Measurements from ENCODE around the gene CYLD. TPM values are rescaled to one million over a fixed set of nuclear protein-coding genes. Genes with fewer than 3 reads are reported as not detected.

The CYLD gene
- total RNA-seq, 1 experiment from 2014 or later: 11.9 TPM

DNA sequence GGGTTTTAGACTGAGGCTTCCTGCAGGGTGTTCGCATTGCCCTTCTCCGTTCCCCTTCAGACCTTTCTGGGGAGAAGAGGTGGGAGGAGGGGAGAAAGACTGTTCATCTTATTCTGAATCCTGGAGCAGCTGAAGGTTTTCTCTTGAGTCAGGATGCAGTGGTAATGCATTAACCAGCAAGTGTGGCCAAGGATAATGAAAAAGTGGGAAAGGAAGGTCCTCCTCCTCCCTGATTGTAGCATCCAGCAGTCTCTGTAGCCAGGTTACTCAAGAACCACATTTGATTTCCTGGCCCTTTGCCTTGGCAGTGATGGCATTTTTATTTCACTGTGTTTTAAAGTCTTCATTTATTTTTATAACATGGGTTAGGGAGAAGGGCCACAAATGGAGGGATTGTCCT is 59.1 kb downstream of the CYLD start:
- TF ChIP-seq CBX3 (IDR thresholded peaks at IDR 0.05; ENCODE audit: low read depth) (no peak), EGR1 (IDR thresholded peaks at IDR 0.05; ENCODE audit: low read depth) (no peak), JUND (IDR thresholded peaks at IDR 0.05) (no peak), ELF1 (IDR thresholded peaks at IDR 0.05; ENCODE audit: borderline replicate concordance, low read depth) (no peak), ZFX (IDR thresholded peaks at IDR 0.05) (no peak), RAD21 (IDR thresholded peaks at IDR 0.05; ENCODE audit: low read depth) (no peak), POLR2A (IDR thresholded peaks at IDR 0.05; ENCODE audit: borderline replicate concordance, extremely low read depth, insufficient read depth, insufficient read length) (no peak), TCF7L2 (IDR thresholded peaks at IDR 0.05; ENCODE audit: borderline replicate concordance, extremely low read depth, insufficient read depth, insufficient read length) (no peak), CEBPB (IDR thresholded peaks at IDR 0.05; ENCODE audit: low read depth) (no peak), EZH2 (IDR thresholded peaks at IDR 0.05) (no peak), YY1 (IDR thresholded peaks at IDR 0.05; ENCODE audit: extremely low read depth, insufficient replicate concordance, low read depth, low read length) (no peak)
- TF ChIP-seq, protein P1, sequence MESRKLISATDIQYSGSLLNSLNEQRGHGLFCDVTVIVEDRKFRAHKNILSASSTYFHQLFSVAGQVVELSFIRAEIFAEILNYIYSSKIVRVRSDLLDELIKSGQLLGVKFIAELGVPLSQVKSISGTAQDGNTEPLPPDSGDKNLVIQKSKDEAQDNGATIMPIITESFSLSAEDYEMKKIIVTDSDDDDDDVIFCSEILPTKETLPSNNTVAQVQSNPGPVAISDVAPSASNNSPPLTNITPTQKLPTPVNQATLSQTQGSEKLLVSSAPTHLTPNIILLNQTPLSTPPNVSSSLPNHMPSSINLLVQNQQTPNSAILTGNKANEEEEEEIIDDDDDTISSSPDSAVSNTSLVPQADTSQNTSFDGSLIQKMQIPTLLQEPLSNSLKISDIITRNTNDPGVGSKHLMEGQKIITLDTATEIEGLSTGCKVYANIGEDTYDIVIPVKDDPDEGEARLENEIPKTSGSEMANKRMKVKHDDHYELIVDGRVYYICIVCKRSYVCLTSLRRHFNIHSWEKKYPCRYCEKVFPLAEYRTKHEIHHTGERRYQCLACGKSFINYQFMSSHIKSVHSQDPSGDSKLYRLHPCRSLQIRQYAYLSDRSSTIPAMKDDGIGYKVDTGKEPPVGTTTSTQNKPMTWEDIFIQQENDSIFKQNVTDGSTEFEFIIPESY (IDR thresholded peaks at IDR 0.05; ENCODE audit: extremely low read depth, insufficient replicate concordance, low read length): no peak
- TF ChIP-seq, protein P2, sequence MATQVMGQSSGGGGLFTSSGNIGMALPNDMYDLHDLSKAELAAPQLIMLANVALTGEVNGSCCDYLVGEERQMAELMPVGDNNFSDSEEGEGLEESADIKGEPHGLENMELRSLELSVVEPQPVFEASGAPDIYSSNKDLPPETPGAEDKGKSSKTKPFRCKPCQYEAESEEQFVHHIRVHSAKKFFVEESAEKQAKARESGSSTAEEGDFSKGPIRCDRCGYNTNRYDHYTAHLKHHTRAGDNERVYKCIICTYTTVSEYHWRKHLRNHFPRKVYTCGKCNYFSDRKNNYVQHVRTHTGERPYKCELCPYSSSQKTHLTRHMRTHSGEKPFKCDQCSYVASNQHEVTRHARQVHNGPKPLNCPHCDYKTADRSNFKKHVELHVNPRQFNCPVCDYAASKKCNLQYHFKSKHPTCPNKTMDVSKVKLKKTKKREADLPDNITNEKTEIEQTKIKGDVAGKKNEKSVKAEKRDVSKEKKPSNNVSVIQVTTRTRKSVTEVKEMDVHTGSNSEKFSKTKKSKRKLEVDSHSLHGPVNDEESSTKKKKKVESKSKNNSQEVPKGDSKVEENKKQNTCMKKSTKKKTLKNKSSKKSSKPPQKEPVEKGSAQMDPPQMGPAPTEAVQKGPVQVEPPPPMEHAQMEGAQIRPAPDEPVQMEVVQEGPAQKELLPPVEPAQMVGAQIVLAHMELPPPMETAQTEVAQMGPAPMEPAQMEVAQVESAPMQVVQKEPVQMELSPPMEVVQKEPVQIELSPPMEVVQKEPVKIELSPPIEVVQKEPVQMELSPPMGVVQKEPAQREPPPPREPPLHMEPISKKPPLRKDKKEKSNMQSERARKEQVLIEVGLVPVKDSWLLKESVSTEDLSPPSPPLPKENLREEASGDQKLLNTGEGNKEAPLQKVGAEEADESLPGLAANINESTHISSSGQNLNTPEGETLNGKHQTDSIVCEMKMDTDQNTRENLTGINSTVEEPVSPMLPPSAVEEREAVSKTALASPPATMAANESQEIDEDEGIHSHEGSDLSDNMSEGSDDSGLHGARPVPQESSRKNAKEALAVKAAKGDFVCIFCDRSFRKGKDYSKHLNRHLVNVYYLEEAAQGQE (IDR thresholded peaks at IDR 0.05; ENCODE audit: low read depth): no peak
- intact Hi-C loops (cut with micrococcal nuclease): no loop called here
- BruUV-seq (replicated peaks): no TSS peak
- RAD21 ChIA-PET (ENCODE audit: low non-redundant PET in 1 of 2, low total read pairs in 2 of 2, uncharacterized antibody in 2 of 2, unreplicated experiment in 2 of 2): no interaction called here
- Histone ChIP-seq H3K9me3 (ENCODE audit: control insufficient read depth in 1 of 2, insufficient read depth in 1 of 2, low read depth in 1 of 2, low read length in 2 of 2) (no peaks in the 10 kb centered on the region), H2AFZ (ENCODE audit: low read depth, low read length, poor library complexity, severe bottlenecking) (no peak overlapping the region), H3K36me3 (ENCODE audit: control insufficient read depth in 1 of 2, insufficient read depth in 2 of 2, low read length in 2 of 2) (no peaks in the 10 kb centered on the region), H3K4me1 (ENCODE audit: control insufficient read depth in 1 of 2, insufficient read depth in 2 of 2, low read length in 2 of 2) (no peaks in the 10 kb centered on the region), H3K79me2 (ENCODE audit: insufficient read depth, low read length) (no peaks in the 10 kb centered on the region), H3K4me2 (ENCODE audit: low read length) (no peak overlapping the region), H4K20me1 (ENCODE audit: insufficient read depth) (no peaks in the 10 kb centered on the region), H3K27ac (ENCODE audit: low read depth, low read length) (no peak overlapping the region), H3K9me2 (ENCODE audit: insufficient read depth) (no peaks in the 10 kb centered on the region), H3K4me3 (replicated peaks in 1 of 2; ENCODE audit: low read depth in 1 of 2, low read length in 2 of 2) (no peak overlapping the region), H3K27me3 (ENCODE audit: insufficient read depth, low read length) (no peaks in the 10 kb centered on the region), H3K9ac (ENCODE audit: low read length) (no peak overlapping the region)
- ATAC-seq (no peak), DNase-seq (ENCODE audit: low read depth, low spot score) (no peak)
- CTCF ChIA-PET: no interaction called here
- POLR2A ChIA-PET: no interaction called here
